GM23338 (cell line): ENCODE measurements around the gene BCAS1.

Experiments used
- EZH2 ChIP-seq: fragments of 200-600 bp; sonication (generic); IDR thresholded peaks from one replicate; pipeline ENCODE4 v1.8.0; 2017; ENCODE audit warnings: antibody characterized with exemption, mild to moderate bottlenecking, low read depth; ENCODE audit not compliant: unreplicated experiment
- JUNB ChIP-seq: IDR thresholded peaks from one replicate; pipeline ENCODE4 v1.6.1; 2016; ENCODE audit warnings: antibody characterized with exemption; ENCODE audit not compliant: unreplicated experiment
- POLR2AphosphoS5 ChIP-seq: IDR thresholded peaks from 2 replicates; pipeline ENCODE4 v1.6.1; 2016; ENCODE audit warnings: antibody characterized with exemption, low read depth
- ZNF331 ChIP-seq: fragments of 250-450 bp; sonication (Bioruptor Pico); IDR thresholded peaks from 2 replicates; pipeline ENCODE4 v1.5.0; 2020; ENCODE audit warnings: low read depth, mild to moderate bottlenecking, moderate library complexity
- TF ChIP-seq, protein P1 (sequence below), 2 experiments: fragments of 200-600 bp in 1 of 2; sonication (generic) in 1 of 2; conservative IDR thresholded peaks; 2 replicates each; pipeline versions ENCODE4 v1.5.1 to v1.6.1; 2016 to 2017; ENCODE audit warnings: antibody characterized with exemption in 2 of 2, low read depth in 2 of 2, mild to moderate bottlenecking in 2 of 2, moderate library complexity in 1 of 2

DNA sequence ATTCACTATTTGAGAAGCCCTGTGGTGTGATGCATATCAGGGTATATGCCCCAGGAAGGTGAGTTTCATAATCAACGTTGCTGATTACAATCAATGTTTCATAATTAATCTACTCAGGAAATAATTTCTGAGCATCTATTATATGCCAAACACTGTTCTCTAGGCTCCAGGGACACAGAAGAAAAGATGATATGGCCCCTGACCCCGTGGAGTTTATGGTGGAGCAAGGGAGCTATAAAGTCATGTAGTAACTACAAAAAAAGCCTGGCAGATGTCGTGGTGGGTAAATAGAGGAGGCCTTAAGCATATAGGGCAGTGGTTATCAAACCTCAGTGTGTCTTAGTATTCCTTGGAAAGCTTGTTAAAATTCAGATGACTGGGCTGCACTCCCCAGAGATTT is 40.1 kb upstream of the BCAS1 start:
- TF ChIP-seq, protein P1, sequence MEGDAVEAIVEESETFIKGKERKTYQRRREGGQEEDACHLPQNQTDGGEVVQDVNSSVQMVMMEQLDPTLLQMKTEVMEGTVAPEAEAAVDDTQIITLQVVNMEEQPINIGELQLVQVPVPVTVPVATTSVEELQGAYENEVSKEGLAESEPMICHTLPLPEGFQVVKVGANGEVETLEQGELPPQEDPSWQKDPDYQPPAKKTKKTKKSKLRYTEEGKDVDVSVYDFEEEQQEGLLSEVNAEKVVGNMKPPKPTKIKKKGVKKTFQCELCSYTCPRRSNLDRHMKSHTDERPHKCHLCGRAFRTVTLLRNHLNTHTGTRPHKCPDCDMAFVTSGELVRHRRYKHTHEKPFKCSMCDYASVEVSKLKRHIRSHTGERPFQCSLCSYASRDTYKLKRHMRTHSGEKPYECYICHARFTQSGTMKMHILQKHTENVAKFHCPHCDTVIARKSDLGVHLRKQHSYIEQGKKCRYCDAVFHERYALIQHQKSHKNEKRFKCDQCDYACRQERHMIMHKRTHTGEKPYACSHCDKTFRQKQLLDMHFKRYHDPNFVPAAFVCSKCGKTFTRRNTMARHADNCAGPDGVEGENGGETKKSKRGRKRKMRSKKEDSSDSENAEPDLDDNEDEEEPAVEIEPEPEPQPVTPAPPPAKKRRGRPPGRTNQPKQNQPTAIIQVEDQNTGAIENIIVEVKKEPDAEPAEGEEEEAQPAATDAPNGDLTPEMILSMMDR (conservative IDR thresholded peaks at IDR 0.05; ENCODE audit: low read depth in 2 of 2) = no peak
- TF ChIP-seq JUNB = no peak
- no peak for TF ChIP-seq ZNF331 (CRISPR knock-in tag)
- TF ChIP-seq POLR2AphosphoS5 = no peak
- TF ChIP-seq EZH2 = no peak
